Common myeloid progenitor, CD34-positive (primary cell): ENCODE measurements around the gene EXOC6B.
A peak's percentile ranks its signal among the peaks of the same experiment; 100 is the strongest.

Experiments used
- CTCF ChIA-PET: fragments of 350-600 bp; sonication (Branson Sonifier 250); formaldehyde crosslinking; loops from one replicate; lab custom pipeline; 2021; ENCODE audit warnings: antibody characterized with exemption; lab: Charles Lee
- POLR2A ChIA-PET: fragments of 350-600 bp; sonication (Branson Sonifier 250); formaldehyde crosslinking; loops from one replicate; lab custom pipeline; 2021; ENCODE audit warnings: antibody characterized with exemption; lab: Charles Lee
- DNase-seq, 3 donors: peaks; one replicate each; pipeline versions ENCODE4 v3.0.0 to v3.0.0-alpha.2; 2013
- H3K27ac ChIP-seq, 2 experiments: 1 replicate in 1 of 2; 2 replicates in 1 of 2; pipeline ENCODE4 v1.7.0; 2013; ENCODE audit warnings: inconsistent platforms in 2 of 2, low read length in 2 of 2, mild to moderate bottlenecking in 2 of 2, low read depth in 1 of 2, moderate library complexity in 1 of 2; ENCODE audit not compliant: severe bottlenecking in 2 of 2, insufficient read depth in 1 of 2, poor library complexity in 1 of 2
- H3K27me3 ChIP-seq, 5 experiments: replicated peaks in 2 of 5; 1 replicate in 3 of 5; 2 replicates in 2 of 5; pipeline versions ENCODE4 v1.6.1 to v1.7.0; 2013; ENCODE audit warnings: low read length in 4 of 5, mild to moderate bottlenecking in 2 of 5, moderate library complexity in 2 of 5, inconsistent platforms in 1 of 5; ENCODE audit not compliant: insufficient read depth in 5 of 5, control insufficient read depth in 4 of 5
- H3K36me3 ChIP-seq, 4 experiments: 1 replicate in 2 of 4; 2 replicates in 2 of 4; pipeline versions ENCODE4 v1.6.1 to v1.7.0; 2013; ENCODE audit warnings: low read length in 3 of 4, control low read depth in 1 of 4, mild to moderate bottlenecking in 1 of 4; ENCODE audit not compliant: control insufficient read depth in 4 of 4, insufficient read depth in 4 of 4
- H3K4me1 ChIP-seq, 4 experiments: 1 replicate in 3 of 4; 2 replicates in 1 of 4; pipeline versions ENCODE4 v1.6.1 to v1.7.1; 2013; ENCODE audit warnings: low read length in 3 of 4, mild to moderate bottlenecking in 3 of 4, control low read depth in 1 of 4, inconsistent platforms in 1 of 4, moderate library complexity in 1 of 4; ENCODE audit not compliant: control insufficient read depth in 4 of 4, insufficient read depth in 4 of 4; ENCODE audit errors: control extremely low read depth in 1 of 4
- H3K4me3 ChIP-seq, 7 experiments: 1 replicate in 4 of 7; 2 replicates in 3 of 7; pipeline versions ENCODE4 v1.5.1 to v1.7.0; 2013; ENCODE audit warnings: mild to moderate bottlenecking in 7 of 7, low read length in 6 of 7, moderate library complexity in 6 of 7, inconsistent platforms in 2 of 7, low read depth in 2 of 7, control low read depth in 1 of 7; ENCODE audit not compliant: insufficient read depth in 4 of 7, control insufficient read depth in 1 of 7; ENCODE audit errors: extremely low read depth in 1 of 7
- H3K9me3 ChIP-seq, 5 experiments: 1 replicate in 4 of 5; 2 replicates in 1 of 5; pipeline versions ENCODE4 v1.6.1 to v1.7.1; 2013; ENCODE audit warnings: low read length in 4 of 5, mild to moderate bottlenecking in 2 of 5, inconsistent platforms in 1 of 5, low read depth in 1 of 5, moderate library complexity in 1 of 5; ENCODE audit not compliant: control insufficient read depth in 4 of 5, insufficient read depth in 2 of 5; ENCODE audit errors: control extremely low read depth in 1 of 5
- WGBS: methylation state at CpG from one replicate; pipeline ENCODE4 v1.1.5; 2013; ENCODE audit not compliant: insufficient coverage; 5-methylcytosine and 5-hydroxymethylcytosine counted together

The EXOC6B gene

GRCh38 chr2:72138921-72139381 is 686.9 kb downstream of the EXOC6B start:
- Histone ChIP-seq H3K27ac (no peak overlapping the region), H3K4me1 (peaks cover 0 to 12% (median 7%) of the 10 kb centered on the region in 4 experiments), H3K4me3 (no peak overlapping the region), H3K36me3 (no peaks in the 10 kb centered on the region), H3K9me3 (no peaks in the 10 kb centered on the region), H3K27me3 (peaks cover 0 to 29% (median 20%) of the 10 kb centered on the region in 5 experiments)
- 95% methylated on average over 12 of the region's 14 CpGs for whole genome bisulfite sequencing
- DNase-seq = no peak
- ChIA-PET CTCF (interaction anchor here (7.2 kb wide), 1 partner anchor 12 kb away, joined by 52 read pairs; no protein-coding TSS in a partner anchor), POLR2A (no interaction called here)

- POLR2A ChIA-PET = no interaction called here
- CTCF ChIA-PET = interaction anchor here (0.8 to 7.2 kb wide), 4 partner anchors 11 to 593 kb away, joined by 3 to 52 read pairs (median 3); no protein-coding TSS in a partner anchor
- WGBS = 95% methylated on average over 24 of the region's 24 CpGs
These were observed 687.6 kb downstream of the EXOC6B start for GRCh38 chr2:72138011-72138881.

GRCh38 chr2:72137498-72138010 is 688.3 kb downstream of the EXOC6B start:
- H3K36me3 ChIP-seq = no peaks in the 10 kb centered on the region
- WGBS = 24% methylated on average over 9 of the region's 10 CpGs
- peaks cover 0 to 17% (median 6%) of the 10 kb centered on the region in 5 experiments for H3K27me3 ChIP-seq
- H3K9me3 ChIP-seq = no peaks in the 10 kb centered on the region
- ChIA-PET POLR2A (no interaction called here), CTCF (interaction anchor here (0.8 to 7.2 kb wide), 4 partner anchors 10 to 592 kb away, joined by 3 to 52 read pairs (median 3); no protein-coding TSS in a partner anchor)
- no peak overlapping the region for H3K27ac ChIP-seq
- peak; percentile 40 to 56 (median 48) for DNase-seq
- H3K4me3 ChIP-seq = peak overlapping the region in 1 of 7 experiments; percentile 48
- H3K4me1 ChIP-seq = no peaks in the 10 kb centered on the region

More at GRCh38 chr2:72138011-72138881, 687.6 kb downstream of the EXOC6B start:
- no peaks in the 10 kb centered on the region for H3K9me3 ChIP-seq
- DNase-seq = no peak
- no peak overlapping the region for H3K27ac ChIP-seq
- peaks cover 0 to 5% (median 2%) of the 10 kb centered on the region in 4 experiments for H3K4me1 ChIP-seq
- peaks cover 0 to 22% (median 13%) of the 10 kb centered on the region in 5 experiments for H3K27me3 ChIP-seq
- H3K4me3 ChIP-seq = no peak overlapping the region
- no peaks in the 10 kb centered on the region for H3K36me3 ChIP-seq

- H3K4me1 ChIP-seq = no peaks in the 10 kb centered on the region
- CTCF ChIA-PET = interaction anchor here (1.0 to 7.2 kb wide), 3 partner anchors 14 to 592 kb away, joined by 3 to 52 read pairs (median 4); no protein-coding TSS in a partner anchor
These were observed 688.8 kb downstream of the EXOC6B start for GRCh38 chr2:72136933-72137497.

GRCh38 chr2:72136331-72136730 is 689.5 kb downstream of the EXOC6B start:
- no peak overlapping the region for H3K27ac ChIP-seq
- no peaks in the 10 kb centered on the region for H3K9me3 ChIP-seq
- no peak overlapping the region for H3K4me3 ChIP-seq
- DNase-seq = no peak
- H3K36me3 ChIP-seq = no peaks in the 10 kb centered on the region
- 91% methylated on average over 10 of the region's 10 CpGs for WGBS
- ChIA-PET POLR2A (no interaction called here), CTCF (interaction anchor here (1.0 to 7.2 kb wide), 3 partner anchors 11 to 20 kb away, joined by 3 to 52 read pairs (median 4); no protein-coding TSS in a partner anchor)
- H3K27me3 ChIP-seq = peaks cover 0 to 13% (median 3%) of the 10 kb centered on the region in 5 experiments
- H3K4me1 ChIP-seq = no peaks in the 10 kb centered on the region

More at GRCh38 chr2:72136933-72137497, 688.8 kb downstream of the EXOC6B start:
- no peak overlapping the region for H3K27ac ChIP-seq
- H3K27me3 ChIP-seq = peaks cover 0 to 15% (median under 1%) of the 10 kb centered on the region in 5 experiments
- H3K9me3 ChIP-seq = no peaks in the 10 kb centered on the region
- POLR2A ChIA-PET = no interaction called here
- H3K4me3 ChIP-seq = no peak overlapping the region
- 68% methylated on average over 6 of the region's 7 CpGs for whole genome bisulfite sequencing
- no peaks in the 10 kb centered on the region for H3K36me3 ChIP-seq
- DNase-seq = no peak

GRCh38 chr2:72135921-72136320 is 689.9 kb downstream of the EXOC6B start:
- CTCF ChIA-PET = interaction anchor here (1.0 to 7.2 kb wide), 3 partner anchors 10 to 20 kb away, joined by 3 to 52 read pairs (median 4); no protein-coding TSS in a partner anchor
- POLR2A ChIA-PET = no interaction called here

More at GRCh38 chr2:72135921-72136320, 689.9 kb downstream of the EXOC6B start:
- H3K9me3 ChIP-seq = no peaks in the 10 kb centered on the region
- H3K36me3 ChIP-seq = no peaks in the 10 kb centered on the region
- DNase-seq = no peak
- no peak overlapping the region for H3K4me3 ChIP-seq
- H3K27ac ChIP-seq = no peak overlapping the region
- 100% methylated on average over 1 of the region's 8 CpGs for WGBS
- no peaks in the 10 kb centered on the region for H3K4me1 ChIP-seq
- peaks cover 0 to 13% (median 7%) of the 10 kb centered on the region in 5 experiments for H3K27me3 ChIP-seq
